Stimulated activated CD4-positive, alpha-beta T cell treated with anti-CD3 and anti-CD28 coated beads, TNF-alpha, amount 100 ng/mL, for 4 hours (primary cell): Measurements from ENCODE around the gene RAI14.
"Not testable (repeated sequence)": the region's sequence is repeated elsewhere in the genome, so short reads cannot be mapped to it uniquely, and the experiment has no call there.

Experiments
- DNase-seq, 3 experiments: peaks; one replicate each; pipeline ENCODE4 v3.0.0-alpha.2; 2020; ENCODE audit warnings: low read depth in 3 of 3

The RAI14 gene

DNA sequence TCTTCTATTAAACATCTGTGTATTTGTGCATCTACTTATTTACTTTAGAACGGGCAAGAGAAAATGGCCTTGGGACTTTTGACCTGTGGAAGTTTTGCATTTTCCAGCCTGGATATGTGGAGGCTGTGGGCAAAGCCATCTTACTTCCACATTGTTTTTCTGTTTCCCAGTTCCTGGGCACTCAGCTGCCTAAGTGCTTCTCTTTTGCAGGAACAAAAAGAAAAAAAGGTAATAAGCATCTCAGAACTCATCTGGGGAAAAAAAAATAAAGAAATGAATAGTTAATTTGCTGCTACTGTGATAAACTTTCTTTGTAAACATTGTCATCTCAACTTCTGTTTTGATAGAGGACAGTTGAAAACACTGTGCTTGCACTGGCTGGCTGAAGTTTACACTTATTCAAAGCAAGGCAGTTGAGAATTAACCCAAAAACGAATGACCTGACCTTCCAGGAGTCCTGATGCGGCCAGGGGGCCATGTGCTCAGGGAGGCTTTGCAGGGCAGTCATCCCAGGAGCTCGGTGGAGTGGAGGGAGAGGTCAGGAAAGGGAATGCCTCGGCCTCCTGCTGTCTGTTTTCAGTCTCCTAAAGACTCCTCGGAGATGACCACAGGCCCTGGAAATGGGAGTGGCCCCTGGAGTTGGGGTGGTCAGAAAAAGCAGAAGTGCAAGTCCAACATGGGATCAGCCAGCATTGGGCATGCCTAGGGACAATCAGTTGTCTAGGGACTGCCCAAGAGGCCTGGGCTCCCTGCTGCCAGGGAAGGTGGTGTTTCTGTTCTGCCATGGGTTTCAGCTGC lies 75.5 kb downstream of the RAI14 start:
- DNase-seq = no peak

DNA sequence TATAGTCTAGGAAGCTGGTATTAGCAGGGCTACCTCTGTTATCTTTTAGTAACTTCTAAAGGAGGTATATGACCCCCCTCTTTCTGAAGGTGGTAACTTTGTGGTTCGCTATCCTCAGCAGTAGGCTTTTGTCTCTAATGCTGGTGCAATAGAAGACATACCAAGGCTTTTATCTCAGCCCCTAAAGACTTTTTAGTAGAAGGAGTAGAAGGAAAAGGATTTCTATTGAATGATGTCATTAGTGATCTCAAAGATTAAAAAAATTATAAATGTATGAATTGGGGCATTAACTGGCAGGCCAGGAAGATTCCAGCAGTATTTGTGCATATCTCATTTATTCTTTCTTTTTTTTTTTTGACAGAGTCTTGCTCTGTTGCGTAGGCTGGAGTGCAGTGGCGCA lies 78.2 kb downstream of the RAI14 start:
- no peak for DNase-seq

DNA sequence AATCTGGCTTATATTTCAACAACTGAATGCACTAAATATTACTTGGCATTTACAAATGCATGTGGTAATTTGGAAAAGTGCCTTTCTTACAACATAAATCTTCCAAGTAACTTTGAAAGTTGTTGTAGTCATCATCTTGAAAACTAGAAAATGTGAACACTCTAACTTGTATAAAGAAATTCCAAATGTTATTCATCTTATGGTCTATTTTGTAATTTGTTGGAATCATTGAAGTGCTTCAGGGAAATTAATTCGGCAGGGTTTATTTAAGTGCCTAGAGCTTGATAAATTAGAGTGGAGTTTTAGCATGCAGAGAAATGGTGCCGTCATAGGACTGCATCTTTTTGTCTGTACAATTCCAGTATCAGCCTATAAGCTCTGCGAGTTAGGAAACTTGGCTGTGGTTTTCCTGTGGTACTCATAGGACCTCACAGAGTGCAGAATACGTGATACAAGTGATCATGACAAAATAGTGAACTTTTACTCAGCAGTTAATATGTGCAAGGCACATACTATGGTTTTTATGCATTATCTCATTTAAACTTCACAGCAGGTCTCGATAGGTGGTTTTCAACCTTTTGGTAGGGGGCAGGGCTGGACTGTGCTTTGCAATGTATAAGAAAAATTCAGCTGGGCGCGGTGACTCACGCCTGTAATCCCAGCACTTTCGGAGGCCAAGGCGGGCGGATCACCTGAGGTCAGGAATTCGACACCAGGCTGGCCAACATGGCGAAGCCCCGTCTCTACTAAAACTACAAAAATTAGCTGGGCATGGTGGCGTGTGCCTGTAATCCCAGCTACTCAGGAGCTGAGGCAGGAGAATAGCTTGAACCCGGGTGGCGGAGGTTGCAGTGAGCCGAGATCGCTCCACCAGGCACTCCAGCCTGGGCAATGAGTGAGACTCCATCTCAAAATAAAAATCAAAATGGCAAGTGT lies 79.6 kb downstream of the RAI14 start:
- DNase-seq = no peak

DNA sequence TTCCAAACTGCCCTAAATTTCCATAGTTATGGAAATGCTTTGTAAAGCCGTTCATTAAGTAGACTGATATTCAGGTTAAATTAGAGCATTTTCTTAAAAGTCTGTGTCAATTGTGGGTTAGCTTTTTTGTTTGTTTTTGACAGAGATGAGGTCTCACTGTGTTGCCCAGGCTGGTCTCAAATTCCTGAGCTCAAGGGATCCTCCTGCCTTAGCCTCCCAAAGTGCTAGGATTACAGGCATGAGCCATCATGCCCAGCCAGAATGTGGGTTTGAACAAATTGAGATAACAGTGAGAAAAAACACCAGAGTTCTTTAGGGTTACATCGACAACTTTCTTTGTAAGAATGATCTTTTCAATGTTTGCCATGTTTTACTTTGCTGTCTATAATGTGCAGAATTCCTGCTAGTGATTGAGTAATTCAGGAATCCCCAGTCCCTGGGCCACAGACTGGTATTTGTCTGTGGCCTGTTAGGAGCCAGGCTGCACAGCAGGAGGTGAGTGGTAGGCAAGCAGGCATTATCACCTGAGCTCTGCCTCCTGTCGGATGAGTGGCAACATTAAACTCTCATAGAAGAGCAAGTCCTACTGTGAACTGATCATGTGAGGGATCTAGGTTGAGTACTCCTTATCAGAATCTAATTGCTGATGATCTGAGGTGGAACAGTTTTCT lies 80.5 kb downstream of the RAI14 start:
- DNase-seq = no peak

DNA sequence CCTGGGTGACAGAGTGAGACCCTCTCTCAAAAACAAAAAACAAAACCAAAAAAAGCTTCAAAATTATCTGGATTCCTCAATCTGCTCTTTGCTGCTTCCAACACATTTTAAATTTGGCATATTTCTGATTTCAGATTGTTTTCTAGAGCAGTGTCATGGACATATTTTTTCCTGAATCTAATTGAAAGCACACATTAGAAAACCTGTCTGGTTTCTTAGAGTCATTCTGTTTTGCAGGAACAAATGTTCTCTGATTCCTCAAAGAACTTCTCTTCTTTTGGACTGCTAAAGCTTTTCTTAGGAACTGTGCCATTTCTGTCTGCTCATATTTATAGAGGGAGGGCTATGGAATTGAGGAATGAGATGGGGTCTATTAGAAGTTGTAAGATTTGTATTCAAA lies 81.6 kb downstream of the RAI14 start:
- no peak for DNase-seq

DNA sequence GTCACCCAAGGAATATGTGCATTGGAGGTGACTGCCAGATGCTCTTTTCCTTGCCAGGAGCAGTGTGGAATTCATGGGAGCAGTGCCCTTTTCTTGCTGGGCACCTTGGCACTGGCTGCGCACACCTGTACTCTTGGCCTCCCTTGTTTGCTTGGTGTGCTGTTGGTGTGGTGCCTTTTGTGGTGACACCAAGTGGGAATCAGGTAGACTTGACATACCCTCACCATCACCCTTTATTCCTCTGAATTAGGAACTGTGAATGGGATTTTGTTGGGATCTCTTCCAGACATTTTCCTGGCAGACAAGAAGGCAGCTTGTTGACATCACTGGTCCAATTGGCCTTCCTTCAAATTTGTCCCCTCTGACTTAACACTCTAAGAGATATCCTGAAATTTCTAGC lies 82.3 kb downstream of the RAI14 start:
- DNase-seq = no peak

DNA sequence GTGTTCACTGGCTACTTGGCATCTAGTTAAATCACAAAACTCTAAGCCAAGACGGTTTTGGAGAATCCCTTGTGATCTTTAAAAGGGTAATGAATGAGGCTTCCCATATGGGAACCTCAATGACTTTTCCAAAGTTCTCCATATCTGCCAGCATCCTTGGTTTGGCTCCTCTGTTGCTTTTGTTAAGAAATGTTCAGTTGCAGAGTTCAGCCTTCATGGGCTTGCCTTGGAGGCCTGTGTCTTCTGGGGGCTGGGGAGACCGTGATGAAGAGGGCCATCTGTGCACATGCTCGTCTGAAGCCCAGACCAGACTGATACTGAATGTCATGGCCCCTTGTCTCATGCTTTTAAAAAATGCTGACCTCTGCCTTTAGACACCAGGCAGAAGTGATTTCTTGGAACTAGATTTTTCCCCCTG lies 84.3 kb downstream of the RAI14 start:
- no peak for DNase-seq

DNA sequence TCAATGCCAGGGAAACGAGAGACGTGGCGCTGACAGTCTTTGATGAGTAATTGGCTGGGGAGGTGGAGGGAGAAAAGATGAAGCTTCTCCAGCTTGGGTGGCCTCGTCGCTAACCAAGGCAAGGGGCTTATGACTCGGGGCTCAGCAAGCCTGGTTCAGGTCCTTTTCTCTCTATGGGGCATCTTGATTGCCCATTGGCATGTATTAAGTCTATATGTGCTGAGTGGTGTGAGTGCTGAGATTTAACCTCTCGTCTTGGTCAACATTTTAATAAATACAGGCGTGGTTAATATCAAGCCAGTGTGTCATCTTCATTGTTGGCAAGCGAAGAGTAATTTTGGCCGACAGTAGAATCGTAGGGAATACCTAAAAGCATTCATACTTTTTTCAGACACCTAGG lies 85.9 kb downstream of the RAI14 start:
- no peak for DNase-seq

DNA sequence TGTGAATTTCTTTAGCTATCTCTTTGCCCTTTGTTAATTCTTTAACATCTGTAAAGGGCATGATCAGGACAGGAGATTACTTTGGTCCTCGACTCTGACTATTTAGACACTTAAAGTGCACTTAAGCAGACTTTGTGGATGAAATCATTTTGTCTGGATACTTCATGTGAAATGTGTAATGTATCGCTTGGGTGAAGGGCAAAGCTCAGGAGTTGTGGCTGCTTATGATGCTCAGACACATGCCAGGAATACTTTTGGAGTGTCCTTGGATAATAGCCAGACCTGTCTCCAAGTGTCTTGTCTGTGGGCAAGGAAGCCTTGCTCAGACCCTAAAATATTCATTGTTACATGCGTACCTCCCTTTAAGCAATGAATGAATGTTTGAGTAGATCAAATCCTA lies 87.8 kb downstream of the RAI14 start:
- no peak for DNase-seq

DNA sequence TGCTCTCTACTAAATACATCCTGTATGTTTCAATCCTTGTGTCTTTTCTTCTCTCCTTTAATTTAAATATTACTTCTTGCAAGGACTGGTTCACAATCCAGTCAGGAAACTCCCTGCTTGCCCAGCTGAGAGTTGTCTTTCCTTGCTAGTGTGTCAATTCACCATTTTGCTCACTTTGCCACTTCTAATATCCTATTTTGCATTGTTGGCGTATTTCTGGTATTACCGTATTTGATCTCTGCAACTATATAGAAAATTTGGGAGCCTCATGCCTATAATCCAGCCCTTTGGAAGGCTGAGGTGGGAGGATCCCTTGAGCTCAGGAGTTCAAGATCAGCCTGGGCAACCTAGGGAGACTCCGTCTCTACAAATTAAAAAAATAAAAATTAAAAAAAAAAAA lies 92.3 kb downstream of the RAI14 start:
- no peak for DNase-seq

DNA sequence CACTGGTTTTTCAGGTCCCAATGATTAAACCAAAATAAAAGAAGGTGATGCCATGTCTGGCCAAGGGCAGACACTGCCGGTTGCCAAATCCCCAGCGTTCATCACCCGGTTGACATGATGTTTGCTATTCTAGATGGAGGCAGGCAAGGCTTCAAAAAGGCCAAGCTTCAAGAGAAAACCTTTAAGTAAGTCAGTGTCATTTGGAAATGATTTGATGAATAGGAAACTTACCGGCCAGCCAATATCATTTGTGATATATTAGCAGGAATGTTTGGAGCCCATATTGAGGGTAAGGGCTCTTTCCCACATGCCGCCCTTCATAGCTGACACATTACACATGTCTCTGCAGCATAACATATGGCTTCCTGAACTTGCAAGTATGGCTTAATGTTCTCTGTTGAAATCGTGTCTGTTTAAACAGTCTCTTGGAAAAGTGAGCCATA lies 93.3 kb downstream of the RAI14 start:
- no peak for DNase-seq

DNA sequence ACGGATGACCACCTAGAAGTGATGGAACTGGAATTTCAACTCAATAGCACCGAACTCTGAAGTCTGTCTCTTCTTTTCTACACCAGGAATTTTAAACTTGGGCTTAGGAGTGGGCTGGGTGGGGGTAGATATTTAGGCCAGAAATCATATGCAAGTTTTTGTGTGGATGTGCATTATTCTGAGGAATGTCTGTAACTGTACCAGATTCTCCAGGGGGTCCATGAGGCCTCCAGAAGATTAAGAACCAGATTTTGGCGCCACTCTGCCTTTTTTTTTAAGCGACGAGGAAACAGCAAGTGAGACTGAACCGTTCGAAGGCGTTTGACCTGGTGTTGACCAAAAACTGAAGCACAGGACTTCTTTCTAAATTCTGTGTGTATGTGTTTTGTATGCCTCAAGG lies 94.1 kb downstream of the RAI14 start:
- no peak for DNase-seq

DNA sequence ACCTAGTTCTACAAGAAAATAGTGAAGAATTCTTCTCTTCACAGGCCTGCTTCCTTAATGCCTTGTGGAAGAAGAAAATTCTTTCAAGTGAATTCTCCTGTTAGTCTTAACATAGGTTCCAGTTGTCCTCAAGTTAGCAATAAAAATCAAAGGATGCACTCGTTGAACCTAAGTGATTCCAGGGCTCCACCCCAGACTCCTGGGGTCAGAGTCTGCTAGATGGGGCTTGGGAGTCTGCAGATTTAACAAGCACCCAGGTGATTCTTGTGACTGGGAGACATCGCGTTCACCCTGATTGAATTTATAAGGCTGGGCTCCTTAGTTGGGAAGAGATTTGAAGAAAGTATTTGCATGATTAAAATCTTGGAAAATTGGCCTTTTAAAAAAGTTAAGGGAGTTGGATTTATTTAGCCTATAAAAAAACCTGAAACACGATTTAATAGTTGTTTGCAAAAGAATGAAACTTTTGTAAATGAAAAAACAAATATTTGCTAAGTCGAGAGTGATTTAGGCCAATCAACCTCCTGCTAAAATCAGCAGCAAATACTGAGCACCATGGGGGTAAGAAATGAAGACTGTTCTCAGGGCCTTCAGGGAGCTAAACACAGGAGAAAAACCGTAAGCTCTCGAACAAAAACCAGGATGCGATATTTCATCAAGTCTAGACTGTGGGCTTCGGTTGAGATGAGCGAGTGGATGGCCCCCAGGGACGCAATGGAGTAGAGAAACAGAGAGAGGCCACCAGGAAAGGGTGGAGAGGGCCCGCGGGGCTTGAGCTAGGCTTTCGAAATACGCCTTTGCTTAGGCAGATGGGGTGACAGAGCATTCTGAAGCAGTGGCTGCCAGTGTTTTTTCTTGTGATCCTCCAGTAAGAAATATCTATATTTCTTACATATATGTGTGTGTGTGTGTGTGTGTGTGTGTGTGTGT lies 95.9 kb downstream of the RAI14 start:
- DNase-seq = no peak

DNA sequence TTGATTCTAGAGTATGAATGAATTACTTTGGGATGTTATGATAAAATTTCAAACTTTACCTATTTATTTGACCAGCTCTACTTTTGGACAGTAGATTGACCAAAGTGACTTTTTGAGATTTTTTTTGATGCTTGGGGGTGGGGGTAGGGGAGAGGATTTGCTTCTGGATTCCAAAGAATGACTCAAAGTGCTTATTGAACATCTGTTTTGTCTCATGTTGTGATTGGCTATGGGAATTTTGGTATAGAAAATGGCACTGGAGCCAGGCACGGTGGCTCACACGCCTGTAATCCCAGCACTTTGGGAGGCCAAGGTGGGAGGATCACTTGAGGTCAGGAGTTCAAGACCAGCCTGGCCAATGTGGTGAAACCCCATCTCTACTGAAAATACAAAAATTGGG lies 97.1 kb downstream of the RAI14 start:
- DNase-seq = not testable (repeated sequence)

DNA sequence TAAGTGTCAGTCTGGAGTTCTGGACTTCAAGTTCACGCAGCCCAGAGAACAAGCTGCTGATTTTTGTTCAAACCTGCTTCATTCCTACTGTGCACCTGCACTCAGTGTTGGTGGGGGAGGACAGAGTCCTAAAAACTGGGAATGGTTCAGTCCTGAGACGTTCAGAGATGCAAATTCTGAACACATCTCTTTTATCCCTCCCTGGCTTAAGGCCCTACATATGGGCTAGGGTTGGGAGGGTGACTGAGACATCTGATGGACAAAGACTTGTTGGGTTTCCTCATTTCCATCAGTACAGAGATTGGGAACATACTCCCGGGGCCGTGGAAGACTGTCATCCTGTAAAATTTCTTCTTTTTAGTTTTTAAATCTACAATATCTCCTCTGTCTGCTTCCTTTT lies 99.8 kb downstream of the RAI14 start:
- DNase-seq = no peak

DNA sequence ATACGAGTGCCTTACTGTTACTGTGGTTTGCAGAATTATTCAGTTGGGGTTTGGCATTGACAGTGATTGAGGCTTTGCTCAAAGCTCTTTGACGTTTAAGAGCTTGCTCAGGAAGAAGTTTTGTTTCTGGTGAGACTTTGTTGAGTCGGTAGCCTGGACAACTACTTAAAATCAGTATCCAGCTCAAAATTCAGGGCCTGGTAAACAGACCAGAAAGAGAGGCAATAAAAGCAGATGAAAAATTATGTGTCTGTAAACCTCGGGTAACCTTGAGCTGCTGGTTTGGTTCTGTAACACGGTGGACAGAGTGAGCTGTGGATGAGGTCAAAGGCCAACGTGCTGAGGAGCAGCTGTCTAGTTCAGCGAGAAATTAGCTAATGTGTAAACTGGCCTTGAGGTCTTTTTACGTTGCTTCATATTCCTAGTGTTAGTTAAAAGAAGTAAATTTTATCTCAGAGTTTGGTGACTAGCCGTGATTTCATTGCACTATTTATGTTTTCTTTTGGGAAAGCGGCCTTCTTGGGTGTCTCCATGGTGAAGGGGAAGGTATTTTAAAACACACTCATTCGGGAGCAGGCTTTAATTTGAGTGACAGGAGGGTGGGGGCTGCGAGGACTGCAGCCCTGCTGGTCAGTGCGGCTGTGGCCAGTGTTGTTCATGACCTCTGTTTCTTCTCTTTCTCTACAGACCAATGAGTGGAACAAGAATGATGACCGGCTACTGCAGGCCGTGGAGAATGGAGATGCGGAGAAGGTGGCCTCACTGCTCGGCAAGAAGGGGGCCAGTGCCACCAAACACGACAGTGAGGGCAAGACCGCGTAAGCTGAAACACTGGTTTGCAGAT lies 100.9 kb downstream of the RAI14 start:
- DNase-seq = no peak

DNA sequence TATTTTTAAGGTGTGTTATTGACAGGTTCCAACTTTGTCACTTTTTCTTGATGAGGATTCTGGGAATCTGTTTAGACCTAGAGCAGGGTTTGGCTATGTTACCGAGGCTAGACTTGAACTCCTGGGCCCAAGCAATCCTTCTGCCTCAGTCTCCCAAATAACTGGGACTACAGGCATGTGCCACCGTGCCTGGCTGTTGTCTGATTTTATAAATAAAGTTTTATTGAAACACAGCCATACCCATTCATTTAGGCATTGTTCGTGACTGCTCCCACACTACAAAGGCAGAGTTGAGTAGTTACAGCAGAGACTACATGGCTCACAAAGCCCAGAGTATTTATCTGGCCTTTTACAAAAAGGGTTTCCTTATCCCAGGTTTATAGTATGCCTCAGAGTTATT lies 102.4 kb downstream of the RAI14 start:
- no peak for DNase-seq

DNA sequence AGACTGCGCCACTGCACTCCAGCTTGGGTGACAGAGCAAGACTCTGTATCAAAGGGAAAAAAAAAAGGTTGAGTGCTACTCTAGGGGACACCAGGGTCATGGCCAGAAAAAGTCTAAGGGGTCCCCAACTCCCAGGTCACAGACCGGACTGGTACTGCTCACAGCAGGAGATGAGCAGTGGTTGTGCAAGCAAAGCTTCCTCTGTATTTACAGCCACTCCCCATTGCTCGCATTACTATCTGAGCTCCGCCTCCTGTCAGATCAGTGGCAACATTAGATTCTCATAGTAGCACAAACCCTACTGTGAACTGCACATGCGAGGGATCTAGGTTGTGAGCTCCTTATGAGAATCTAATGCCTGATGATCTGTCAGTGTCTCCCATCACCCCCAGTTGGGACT lies 103.1 kb downstream of the RAI14 start:
- not testable (repeated sequence) for DNase-seq

DNA sequence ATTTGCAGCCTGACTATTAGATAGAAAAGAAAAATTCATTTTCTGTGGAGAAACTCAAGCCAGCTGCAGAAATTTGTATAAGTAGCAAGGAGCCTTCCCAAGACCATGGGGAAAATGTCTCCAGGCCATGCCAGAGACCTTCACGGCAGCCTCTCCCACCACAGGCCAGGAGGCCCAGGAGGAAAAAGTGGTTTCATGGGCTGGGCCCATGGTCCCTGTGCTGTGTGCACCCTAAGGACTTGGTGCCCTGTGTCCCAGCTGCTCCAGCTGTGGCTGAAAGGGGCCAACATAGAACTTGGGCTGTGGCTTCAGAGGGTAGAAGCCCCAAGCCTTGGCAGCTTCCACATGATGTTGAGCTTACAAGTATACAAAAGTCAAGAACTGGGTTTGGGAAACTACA lies 109.5 kb downstream of the RAI14 start:
- DNase-seq = no peak

DNA sequence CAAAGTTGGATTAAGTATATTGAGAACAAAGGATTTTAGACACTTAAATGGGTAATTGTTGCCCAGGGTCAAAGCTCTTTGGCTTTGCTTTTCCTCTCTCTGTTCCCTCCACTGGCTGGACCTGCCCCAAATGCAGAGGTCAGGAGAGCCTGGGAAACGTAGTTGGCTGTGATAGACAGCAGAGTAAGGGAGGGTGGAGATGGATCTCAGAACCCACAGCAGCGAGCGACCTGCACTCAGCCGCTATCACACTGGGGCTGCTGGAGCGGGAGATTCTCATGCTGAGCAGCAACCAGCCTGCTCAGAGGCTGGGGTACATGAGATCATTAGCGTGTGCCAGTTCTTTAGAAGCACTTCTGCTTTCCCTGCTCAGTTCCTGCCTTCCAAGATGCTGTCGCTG lies 111.1 kb downstream of the RAI14 start:
- DNase-seq = no peak
